T-helper 2 cell (primary cell): ENCODE measurements around the gene PKN2.
"Not testable (repeated sequence)": the region's sequence is repeated elsewhere in the genome, so short reads cannot be mapped to it uniquely, and the experiment has no call there.

Source experiments
- DNase-seq, 5 experiments: peaks; one replicate each; pipeline versions ENCODE4 v3.0.0 to v3.0.0-alpha.2; 2012 to 2022

The PKN2 gene

DNA sequence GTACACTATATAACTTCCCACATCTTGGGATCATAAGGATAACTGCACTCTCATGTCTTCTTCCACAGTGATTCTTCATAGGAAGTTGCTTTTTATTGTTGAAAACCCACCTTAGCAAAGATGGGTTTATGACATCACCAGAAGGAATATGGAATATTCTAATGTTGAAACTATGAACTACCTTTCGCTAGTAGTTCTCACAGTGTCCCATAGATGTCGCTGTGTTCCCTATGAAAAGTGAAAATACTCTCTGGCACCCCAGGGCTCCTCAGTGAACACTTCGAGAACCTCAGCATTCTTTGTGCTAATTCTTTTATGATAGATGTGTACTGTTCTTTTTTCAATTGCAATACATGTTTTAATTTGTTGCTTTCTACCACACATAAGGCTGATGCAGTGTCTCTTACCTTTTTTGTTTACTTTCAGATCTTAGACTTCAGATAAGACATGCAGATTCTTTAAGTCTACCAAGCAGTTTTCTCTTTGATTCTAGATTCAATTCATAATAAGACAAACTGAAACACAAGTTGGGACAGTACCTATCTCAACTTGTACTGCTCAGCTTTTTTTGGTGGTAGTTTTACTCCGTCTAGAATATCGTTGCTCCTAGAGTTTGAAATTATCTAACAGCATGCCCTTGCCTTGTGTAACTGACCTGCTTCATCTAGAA, 116.4 kb downstream of the PKN2 start:
- DNase-seq: peak in 2 of 5 experiments; percentile 5 to 59

DNA sequence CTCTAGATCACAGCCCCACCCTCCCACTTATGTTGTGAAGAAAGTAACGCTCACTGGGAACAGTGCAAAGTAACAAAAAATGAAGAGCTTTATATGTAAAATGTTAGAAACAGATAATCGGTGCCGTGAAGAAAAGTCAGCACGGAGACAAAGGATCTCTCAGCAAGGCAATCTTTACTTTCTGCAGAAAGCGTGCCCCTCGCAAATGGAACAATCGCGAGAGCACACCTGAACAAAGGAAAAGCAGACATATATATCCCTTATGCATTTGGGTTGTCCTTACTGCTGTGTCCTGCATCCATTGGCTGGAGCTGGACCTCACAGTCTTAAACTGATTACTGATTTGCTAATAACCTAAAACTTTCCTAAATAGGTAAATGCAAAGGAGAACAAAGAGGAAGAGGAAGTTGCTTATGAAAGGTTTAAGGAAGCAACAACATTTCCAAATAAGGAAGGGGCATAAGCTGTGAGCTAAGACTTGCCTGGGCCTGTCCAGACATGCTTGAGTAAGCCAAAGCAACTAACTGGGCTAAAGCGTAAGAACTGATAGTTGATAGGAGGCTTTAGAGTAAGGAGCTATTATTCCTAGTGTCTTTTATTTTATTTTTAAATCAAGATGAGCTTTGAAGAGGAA, 117.6 kb downstream of the PKN2 start:
- peak in 1 of 5 experiments; percentile 45 for DNase-seq

DNA sequence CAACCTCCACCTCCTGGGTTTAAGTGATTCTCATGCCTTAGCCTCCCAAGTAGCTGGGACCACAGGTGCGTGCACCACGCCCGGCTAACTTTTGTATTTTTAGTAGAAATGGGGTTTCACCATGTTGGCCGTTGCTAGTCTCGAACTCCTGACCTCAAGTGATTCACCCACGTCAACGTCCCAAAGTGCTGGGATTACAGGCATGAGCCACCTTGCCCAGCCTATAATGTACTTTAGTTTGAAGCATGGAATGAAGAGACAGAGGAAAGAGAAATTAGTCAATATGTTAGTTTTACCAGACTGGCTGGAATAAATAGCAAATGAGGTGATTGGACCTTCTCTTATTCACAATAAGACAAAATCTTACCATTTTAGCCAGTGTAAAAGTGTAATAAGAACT, 118.3 kb downstream of the PKN2 start:
- no peak for DNase-seq

DNA sequence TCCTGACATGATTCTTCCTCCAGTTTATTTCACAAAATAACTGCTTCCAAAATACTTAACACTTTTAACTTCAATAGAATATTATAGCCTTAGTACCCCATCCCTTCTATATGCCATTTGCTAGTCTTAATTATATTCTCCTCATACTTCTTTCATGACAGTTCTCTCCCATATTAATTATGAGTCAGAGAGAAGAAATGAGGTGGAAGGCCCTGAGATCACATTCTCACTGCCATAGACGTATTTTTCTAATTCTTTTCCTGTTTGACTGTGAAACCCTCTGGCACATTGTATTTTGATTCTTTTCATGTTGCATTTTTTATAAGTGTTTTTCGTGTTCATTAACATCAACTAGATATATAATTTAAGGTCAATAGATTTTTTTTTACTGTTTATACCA, 118.9 kb downstream of the PKN2 start:
- DNase-seq: no peak

DNA sequence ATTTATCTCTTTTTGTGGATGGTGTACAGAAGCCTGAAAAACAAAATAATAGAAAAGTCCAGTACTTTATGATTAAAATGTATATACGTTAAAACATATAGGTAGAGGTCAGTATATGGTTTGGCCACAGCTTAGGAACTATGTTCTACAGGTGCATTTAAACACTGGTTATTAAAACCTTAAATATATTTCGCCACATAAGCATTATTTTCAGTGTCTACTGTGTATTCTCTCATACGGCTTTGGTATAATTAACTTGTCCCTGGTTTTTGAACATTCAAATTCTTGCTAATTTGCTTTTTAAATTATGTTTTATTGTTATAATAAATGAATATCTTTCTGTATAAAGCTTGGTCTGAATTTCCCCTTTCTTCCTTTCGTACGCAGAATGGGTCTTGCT, 119.4 kb downstream of the PKN2 start:
- no peak for DNase-seq

DNA sequence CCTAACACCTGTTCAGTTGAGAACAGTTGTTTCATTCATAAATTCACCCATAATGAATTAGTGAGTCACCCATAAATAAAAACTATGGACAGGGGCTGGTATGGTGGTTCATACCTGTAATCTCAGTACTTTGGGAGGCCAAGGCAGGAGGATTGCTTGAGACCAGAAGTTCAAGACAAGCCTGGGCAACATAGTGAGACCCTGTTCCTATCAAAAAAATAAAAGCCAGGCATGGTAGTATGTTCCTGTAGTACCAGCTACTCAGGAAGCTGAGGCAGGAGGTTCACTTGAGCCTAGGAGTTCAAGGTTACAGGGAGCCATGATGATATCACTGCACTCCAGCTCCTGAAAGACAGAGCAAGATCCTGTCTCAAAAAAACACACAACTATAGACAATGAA, 128.3 kb downstream of the PKN2 start:
- no peak for DNase-seq

DNA sequence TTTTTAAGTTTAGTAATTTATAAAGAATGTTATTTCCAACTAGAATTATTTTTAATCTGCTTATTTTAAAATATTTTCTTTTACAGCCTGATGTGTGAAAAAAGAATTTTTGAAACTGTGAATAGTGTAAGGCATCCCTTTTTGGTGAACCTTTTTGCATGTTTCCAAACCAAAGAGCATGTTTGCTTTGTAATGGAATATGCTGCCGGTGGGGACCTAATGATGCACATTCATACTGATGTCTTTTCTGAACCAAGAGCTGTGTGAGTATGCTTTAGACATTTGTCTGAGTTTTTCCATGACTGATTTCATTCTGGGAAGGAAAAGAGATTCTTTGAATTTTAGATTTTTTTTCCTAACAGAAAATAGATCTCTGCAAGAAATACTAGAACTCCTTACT, 129.4 kb downstream of the PKN2 start:
- no peak for DNase-seq

DNA sequence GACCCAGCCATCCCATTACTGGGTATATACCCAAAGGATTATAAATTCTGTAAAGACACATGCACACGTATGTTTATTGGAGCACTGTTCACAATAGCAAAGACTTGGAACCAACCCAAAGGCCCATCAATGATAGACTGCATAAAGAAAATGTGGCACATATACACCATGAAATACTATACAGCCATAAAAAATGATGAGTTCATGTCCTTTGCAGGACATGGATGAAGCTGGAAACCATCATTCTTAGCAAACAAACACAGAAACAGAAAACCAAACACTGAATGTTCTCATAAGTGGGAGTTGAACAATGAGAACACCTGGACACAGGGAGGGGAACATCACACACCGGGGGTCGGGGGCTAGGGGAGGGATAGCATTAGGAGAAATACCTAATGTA, 135.6 kb downstream of the PKN2 start:
- DNase-seq: not testable (repeated sequence)

DNA sequence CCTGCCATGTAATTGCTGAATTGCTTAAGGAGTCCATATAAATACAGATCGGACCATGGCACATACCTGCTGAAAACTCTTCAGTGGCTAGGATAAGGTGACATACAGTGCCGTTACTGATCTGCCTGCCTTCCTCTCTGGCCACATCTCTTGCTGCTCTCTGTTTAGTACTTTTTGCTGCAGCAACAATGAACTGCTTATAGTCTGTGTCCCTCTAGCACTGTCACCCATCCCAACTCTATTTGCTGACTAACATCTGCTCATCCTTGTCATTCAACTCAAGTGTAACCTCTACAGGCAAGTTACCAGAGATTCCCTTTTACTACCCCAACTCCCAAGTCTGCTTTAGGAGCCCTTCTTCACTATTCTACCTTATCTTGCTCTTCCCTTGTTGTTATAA, 141.6 kb downstream of the PKN2 start:
- DNase-seq: no peak

DNA sequence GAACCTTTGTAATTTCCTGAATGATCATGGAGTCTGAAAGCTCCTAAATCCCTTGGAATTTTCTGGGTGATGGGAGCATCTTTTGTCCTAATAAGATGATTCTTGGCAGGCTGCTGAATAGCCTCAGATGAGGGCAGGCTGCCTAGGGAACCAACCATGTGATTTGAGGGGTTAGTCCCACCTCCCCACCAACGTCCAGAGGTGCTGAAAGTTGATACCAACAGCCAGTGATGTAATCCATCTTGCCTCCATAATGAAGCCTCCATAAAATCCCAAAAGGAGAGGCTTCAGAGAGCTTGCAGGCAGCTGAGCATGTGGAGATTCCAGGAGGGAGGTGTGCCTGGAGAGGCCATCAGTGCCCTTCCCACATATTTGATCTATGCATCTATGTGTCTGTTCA, 163.6 kb downstream of the PKN2 start:
- DNase-seq: no peak

DNA sequence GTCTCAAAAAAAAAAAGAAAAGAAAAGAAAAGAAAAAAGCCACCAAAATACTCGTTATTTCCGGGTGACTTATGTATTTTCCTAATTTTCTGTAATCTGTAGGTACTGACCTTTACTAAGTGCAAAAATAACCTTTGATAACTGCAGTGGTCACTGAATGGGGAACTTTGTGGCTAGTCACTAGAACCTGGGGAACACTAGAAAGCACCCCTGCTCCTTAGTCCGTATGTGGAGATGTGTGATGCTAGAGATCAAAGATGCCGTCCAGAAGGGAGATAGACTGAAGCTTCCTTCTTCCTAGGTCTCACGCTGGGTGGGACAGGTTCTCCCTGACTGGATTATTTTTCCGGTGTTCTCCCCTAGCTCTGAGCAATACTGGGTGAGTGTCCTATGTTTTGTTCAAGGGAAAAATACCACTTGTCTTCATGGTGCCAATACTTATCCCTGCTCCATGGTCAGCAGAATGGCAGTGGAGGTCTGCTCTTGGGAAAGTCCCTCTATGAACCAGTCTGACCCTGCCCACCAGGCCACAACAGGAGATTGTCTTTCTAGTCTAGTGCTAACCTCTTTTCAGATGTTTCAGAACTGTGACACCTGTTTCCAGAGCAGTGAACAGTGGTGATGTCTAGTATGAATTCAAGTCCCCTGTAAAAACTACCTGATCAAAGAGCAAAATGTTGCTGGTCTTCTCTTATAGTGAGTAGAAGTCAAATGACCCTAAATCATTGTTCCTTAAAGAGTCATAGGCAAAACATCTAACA, 167.4 kb downstream of the PKN2 start:
- DNase-seq: no peak

DNA sequence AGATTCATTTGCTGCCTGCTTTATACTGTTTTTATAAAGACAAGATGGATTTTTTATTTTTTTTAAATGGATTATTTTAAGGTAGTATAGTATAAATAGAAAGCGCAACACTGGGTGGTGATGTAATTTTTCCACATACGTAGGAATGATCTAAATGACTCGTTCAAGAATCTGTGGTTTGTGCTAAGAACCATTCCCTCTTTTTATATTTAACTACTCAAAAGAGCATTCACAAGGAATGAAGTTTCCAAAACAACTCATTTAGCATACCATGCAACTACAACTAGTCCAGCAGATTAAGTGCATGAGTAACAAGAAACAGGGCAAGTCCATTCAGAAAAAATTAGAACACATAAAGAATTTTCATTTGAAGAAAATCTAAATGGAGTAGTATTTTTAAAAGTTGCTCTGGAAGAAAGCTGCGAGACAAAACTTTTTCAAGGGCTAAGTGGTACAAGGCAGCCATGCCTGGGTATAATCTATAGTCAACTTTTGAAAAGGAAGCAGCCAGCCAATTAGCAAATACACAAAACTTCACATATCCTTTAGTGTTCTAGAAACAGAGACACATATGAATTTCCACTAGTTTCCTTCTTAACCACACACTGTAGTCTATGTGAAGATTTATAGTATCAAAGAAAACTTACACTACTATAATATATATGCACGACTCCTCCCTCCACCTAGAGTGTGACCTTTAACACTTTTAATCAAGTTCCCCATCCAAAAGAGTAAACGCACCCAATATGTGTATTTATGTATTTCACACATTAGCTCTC, 183.9 kb downstream of the PKN2 start:
- peak in 1 of 5 experiments; percentile 12 for DNase-seq

DNA sequence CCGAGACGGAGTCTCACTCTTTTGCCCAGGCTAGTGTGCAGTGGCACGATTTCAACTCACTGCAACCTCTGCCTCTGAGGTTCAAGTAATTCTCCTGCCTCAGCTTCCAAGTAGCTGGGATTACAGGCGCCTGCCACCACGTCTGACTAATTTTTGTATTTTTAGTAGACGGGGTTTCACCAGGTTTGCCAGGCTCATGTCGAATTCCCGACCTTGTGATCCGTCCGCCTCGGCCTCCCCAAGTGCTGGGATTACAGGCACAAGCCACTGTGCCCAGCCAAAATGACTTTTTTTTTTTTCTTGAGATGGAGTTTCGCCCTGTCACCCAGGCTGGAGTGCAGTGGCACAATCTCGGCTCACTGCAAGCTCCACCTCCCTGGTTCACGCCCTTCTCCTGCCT, 185.6 kb downstream of the PKN2 start:
- DNase-seq: not testable (repeated sequence)

DNA sequence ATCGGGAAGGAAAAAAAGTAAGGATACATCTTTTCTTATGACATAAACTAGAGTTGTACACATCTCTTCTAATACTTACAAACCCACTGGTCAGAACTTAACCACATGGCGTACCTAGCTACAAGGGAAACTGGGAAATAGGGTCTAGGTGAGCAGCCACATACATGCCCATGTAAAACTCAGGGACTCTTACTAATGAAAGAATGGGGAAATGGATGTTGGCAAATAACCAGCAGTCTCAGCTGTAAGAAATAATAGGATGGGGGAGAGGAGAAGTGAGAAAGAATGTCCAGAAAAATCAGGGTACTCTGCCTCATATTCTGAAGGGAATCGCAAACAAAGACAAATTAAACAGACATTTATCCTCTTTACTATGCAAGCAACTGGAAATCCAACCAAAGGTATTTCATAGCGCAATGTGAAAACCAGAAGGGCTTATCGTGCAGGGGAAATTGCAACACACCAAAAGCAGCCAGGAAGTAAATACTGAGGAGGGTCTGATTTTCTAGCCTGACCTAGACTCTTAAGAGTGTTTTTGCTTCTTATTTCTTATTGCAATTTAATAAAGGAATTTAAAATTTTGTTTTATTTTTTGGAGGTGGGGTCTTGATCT, 189.8 kb downstream of the PKN2 start:
- DNase-seq: no peak

DNA sequence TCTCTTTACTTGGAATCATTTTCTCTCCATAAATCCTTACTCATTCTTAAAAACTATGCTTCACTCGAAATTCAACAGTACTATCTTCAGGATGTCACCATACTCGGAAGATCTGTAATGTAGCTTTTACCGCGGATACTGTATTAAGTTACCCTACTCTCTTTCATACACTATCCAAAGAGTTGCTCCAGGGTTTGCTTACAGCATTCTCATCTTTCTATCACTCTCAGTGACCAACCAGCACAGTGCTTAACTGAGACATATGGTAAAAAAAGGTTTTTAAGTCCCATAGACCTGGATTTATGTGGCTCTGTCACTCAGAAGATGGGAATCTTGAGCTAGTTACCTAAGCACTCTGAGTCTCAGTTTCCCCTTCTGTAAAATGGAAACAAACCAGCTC, 191.5 kb downstream of the PKN2 start:
- no peak for DNase-seq

DNA sequence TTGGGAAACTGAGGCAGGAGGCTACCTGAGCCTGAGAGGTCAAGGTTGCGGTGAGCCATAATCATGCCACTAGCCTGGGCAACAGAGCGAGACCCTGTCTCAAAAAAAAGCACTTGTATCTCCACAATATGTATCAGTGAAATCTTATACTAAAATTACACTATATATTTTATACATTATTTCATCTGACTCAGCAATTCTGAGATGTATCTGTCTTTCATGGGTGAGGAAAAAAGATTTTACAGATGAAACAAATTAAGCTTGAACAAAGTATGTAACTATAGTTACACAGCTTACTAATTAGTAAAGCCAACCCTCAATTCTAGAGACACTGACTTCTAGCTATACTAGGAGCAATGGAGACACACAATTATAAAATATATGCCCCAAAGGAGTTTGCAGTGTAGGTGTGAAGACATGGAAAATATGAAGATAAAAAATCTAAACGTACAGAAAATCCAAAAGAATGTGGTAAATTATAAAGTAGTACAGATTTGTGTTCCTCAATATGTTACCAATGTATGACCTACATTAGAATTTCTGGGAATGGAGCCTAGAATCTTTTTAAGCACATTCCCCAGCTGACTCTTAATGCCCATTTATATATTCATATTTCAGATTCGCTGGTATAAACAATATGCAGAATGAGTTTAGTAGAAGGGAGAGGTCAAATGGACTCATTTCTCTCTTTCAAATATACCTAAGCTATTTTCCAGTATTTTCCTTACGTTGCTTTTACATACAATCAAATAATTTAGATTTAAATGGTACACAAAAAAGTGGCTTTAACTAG, 192.7 kb downstream of the PKN2 start:
- DNase-seq: no peak

DNA sequence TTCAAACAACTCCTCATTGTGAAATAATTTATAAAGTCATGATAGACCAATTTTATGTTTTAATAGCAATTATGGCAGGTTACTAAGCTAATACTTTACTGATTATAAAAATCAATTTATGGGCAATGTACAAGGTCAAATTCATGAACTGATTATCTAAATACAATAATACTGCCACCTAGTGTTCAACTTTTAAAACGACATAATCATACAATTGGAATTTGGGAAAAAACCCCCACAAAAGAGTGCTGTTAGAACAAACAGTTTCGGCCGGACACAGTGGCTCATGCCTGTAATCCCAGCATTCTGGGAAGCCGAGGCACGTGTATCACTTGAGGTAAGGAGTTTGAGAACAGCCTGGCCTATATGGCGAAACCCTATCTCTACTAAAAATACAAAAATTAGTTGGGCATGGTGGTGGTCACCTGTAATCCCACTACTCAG, 193.3 kb downstream of the PKN2 start:
- peak in 1 of 5 experiments; percentile 6 for DNase-seq

DNA sequence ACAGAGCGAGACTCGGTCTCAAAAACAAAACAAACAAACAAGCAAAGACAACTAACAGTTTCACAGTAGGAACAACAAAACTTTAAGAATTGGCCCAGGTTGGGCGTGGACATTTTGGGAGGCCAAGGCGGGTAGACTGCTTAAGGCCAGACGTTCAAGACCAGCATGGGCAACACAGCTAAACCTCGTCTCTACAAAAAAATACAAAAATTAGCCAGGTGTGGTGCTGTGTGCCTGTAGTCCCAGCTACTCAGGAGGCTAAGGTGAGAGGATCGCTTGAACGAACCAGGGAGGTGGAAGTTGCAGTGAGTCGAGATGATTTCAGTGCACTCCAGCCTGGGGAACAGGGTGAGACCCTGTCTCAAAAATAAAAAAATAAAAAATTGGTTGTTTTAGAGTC, 193.8 kb downstream of the PKN2 start:
- DNase-seq: no peak

DNA sequence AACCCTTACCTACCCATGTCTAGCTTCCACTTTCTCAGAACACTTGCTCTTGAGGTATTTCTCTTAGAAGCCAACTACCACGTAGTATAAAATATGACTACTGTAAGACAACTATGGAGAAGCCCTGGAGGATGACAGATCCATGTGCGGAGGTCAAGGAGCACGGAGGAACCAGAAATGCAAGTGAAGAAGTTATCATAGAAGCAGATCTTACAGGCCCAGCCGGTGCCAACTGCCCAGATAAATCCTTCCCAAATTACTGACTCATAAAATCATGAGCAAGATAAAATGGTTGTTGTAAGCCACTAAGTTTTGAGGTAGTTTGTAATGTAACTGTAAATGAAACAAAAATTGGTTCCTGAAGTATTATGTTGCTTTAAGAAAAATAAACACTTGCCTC, 194.7 kb downstream of the PKN2 start:
- no peak for DNase-seq

DNA sequence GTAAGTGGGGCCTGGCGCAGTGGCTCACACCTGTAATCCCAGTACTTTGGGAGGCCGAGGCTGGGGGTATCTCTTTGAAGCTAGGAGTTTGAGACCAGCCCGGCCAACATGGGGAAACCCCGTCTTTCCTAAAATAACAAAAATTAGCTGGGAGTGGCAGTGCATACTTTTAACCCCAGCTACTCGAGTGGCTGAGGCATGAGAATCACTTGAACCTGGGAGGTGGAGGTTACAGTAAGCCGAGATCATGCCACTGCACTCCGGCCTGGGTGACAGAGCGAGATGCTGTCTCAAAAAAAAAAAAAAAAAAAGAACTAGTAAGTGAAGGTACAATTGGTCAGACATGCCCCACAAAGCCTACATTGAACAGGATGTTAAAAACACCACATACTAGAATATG, 196.6 kb downstream of the PKN2 start:
- not testable (repeated sequence) for DNase-seq

DNA sequence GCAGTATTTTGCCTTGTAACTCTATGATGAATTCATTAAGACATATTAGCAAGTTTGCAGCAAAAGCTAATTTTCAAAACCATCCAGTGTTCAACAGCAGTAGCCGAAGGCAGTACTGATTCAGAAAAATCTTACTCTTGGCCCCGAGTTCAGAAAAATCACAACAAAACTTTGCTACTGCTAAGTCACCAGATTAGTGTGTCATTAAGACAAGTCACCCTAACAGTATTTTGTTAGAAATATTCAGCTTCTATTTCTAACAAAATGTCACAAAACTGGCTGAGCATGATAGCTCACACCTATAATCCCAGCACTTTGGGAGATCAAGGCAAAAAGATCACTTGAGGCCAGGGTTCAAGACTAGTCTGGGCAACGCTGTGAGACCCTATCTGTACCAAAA, 199.1 kb downstream of the PKN2 start:
- DNase-seq: no peak
